ENCODE results near the gene DAB2.

The DAB2 gene

DNA sequence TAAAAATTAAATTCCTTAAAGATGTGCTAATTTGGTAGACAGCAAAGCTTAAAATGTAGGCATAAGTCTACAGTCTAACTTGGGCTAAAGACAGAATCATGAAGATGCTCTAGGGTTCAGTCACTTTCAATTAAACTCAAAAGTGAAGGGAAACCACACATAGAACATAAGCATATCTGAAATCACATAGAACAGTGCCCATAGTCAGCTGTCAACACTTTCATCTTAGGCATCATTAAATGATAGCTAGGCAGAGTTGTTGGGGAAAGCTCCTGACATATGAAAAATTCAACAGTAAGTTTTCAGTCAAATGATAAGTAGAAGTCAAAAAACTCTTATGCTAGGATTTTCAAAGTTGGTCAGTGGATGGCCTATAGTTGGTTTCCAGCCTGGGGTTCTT is 11.0 kb downstream of the DAB2 start:
- ChIA-PET CTCF (interaction anchor here (0.6 to 1.4 kb wide), 5 partner anchors 11 to 197 kb away, joined by 3 to 10 read pairs (median 3); partner anchors contain the start of gene DAB2), POLR2A (interaction anchor here (1.8 kb wide), 1 partner anchor 11 kb away, joined by 5 read pairs; the partner anchor contains the start of gene DAB2)
- H3K4me1 ChIP-seq (ENCODE audit: control insufficient read depth, insufficient read depth, low read length): 0 out of 2 replicates have a peak, but pooled peaks cover 3% of the 10 kb centered on the region
- no peaks in the 10 kb centered on the region for H3K36me3 ChIP-seq (ENCODE audit: control insufficient read depth in 2 of 2, insufficient read depth in 1 of 2, low read length in 2 of 2)
- TF ChIP-seq ZNF202 (tag by site-specific recombination; IDR thresholded peaks at IDR 0.05; ENCODE audit: borderline replicate concordance) (no peak), ZNF76 (tag by site-specific recombination; IDR thresholded peaks at IDR 0.05; ENCODE audit: borderline replicate concordance, low read depth) (no peak), ZNF426 (tag by site-specific recombination; IDR thresholded peaks at IDR 0.05) (no peak)
- H3K27ac ChIP-seq (ENCODE audit: extremely low read depth, low read depth, low read length): no peak overlapping the region
- no peak overlapping the region for H3K4me3 ChIP-seq (ENCODE audit: low read depth, low read length)
- no peaks in the 10 kb centered on the region for H3K9me3 ChIP-seq (ENCODE audit: control insufficient read depth, insufficient read depth, low read depth, low read length)

DNA sequence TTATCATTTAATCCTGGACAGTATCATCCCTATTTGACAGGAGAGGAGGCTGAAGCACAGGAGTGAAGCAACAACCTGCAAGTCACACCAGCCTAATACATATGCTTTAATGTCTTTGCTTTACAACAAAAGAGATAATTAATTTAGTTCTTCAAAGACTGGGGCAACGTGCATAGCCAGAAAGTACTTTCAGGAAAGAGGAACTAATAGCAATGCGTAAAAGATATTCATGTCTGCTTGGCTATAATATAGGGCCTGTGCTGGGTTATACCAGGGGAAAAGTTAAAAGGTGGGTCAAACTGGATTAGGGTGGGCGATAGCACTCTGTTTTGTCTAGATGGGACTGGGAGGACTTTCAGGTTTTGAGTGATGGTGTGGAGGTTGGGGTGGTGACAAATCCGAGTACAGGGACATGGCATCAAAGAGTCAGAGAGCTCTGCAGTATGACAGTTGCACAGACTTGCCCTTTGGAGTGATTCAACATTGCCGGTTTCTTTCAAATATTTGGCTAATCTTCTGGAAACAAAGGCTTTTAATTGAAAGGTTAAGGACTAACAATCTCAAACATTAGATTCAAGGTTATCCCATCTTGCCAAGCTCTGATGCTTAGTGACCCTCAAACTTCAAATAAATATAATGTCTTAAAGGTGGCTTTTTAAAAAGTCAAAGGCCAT is 11.9 kb downstream of the DAB2 start:
- CTCF ChIA-PET: interaction anchor here (0.5 to 1.4 kb wide), 5 partner anchors 12 to 1141 kb away, joined by 3 to 10 read pairs (median 3); partner anchors contain the start of gene DAB2
- 0 out of 2 replicates have a peak, but pooled peaks cover 3% of the 10 kb centered on the region for H3K4me1 ChIP-seq (ENCODE audit: control insufficient read depth, insufficient read depth, low read length)
- no peaks in the 10 kb centered on the region for H3K9me3 ChIP-seq (ENCODE audit: control insufficient read depth, insufficient read depth, low read depth, low read length)
- TF ChIP-seq, protein P1, sequence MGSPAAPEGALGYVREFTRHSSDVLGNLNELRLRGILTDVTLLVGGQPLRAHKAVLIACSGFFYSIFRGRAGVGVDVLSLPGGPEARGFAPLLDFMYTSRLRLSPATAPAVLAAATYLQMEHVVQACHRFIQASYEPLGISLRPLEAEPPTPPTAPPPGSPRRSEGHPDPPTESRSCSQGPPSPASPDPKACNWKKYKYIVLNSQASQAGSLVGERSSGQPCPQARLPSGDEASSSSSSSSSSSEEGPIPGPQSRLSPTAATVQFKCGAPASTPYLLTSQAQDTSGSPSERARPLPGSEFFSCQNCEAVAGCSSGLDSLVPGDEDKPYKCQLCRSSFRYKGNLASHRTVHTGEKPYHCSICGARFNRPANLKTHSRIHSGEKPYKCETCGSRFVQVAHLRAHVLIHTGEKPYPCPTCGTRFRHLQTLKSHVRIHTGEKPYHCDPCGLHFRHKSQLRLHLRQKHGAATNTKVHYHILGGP (tag by site-specific recombination; IDR thresholded peaks at IDR 0.05): no peak
- TF ChIP-seq ZNF843 (tag by site-specific recombination; IDR thresholded peaks at IDR 0.05) (no peak), ZNF221 (tag by site-specific recombination; IDR thresholded peaks at IDR 0.05; ENCODE audit: borderline replicate concordance) (no peak), MEIS1 (CRISPR knock-in tag; IDR thresholded peaks at IDR 0.05; ENCODE audit: borderline replicate concordance) (no peak), ZNF341 (tag by site-specific recombination; IDR thresholded peaks at IDR 0.05; ENCODE audit: low read depth) (no peak), ZFP37 (tag by site-specific recombination; IDR thresholded peaks at IDR 0.05) (no peak), FEZF1 (tag by site-specific recombination; IDR thresholded peaks at IDR 0.05) (no peak), ZNF292 (tag by site-specific recombination; IDR thresholded peaks at IDR 0.05; ENCODE audit: borderline replicate concordance, low read depth) (no peak), ZNF169 (tag by site-specific recombination; IDR thresholded peaks at IDR 0.05) (no peak), ZSCAN16 (tag by site-specific recombination; IDR thresholded peaks at IDR 0.05) (no peak), ZNF239 (tag by site-specific recombination; IDR thresholded peaks at IDR 0.05) (no peak), ZNF560 (tag by site-specific recombination; IDR thresholded peaks at IDR 0.05; ENCODE audit: borderline replicate concordance) (no peak), ZNF211 (tag by site-specific recombination; IDR thresholded peaks at IDR 0.05; ENCODE audit: low read depth) (no peak)
- TF ChIP-seq, protein P2, sequence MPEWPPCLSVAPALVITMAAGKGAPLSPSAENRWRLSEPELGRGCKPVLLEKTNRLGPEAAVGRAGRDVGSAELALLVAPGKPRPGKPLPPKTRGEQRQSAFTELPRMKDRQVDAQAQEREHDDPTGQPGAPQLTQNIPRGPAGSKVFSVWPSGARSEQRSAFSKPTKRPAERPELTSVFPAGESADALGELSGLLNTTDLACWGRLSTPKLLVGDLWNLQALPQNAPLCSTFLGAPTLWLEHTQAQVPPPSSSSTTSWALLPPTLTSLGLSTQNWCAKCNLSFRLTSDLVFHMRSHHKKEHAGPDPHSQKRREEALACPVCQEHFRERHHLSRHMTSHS (tag by site-specific recombination; IDR thresholded peaks at IDR 0.05): no peak
- no peak overlapping the region for H3K4me3 ChIP-seq (ENCODE audit: low read depth, low read length)
- H3K36me3 ChIP-seq (ENCODE audit: control insufficient read depth in 2 of 2, insufficient read depth in 1 of 2, low read length in 2 of 2): no peaks in the 10 kb centered on the region
- no peak overlapping the region for H3K27ac ChIP-seq (ENCODE audit: extremely low read depth, low read depth, low read length)
- POLR2A ChIA-PET: no interaction called here

DNA sequence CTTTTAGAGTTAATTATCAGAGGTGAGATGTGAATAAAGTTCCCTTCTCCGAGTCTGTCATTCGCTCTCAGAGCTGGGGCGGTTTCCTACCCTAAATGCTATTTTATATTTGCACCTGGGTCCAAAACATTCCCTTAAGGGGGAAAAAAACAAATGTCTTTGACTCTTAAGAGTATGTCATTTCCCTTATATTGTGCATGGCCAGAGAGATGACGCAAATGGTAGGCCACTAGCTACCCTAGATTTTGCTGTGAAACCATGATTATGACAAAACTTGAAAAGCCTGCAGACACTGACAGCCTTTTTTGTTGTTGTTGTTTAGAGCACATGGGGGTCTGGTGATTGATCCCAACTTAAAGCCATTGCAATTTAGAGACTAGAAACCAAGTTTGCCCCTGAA is 12.8 kb downstream of the DAB2 start:
- H3K4me3 ChIP-seq (ENCODE audit: low read depth, low read length): no peak overlapping the region
- ChIA-PET POLR2A (no interaction called here), CTCF (no interaction called here)
- H3K4me1 ChIP-seq (ENCODE audit: control insufficient read depth, insufficient read depth, low read length): 0 out of 2 replicates have a peak, but pooled peaks cover 3% of the 10 kb centered on the region
- no peaks in the 10 kb centered on the region for H3K36me3 ChIP-seq (ENCODE audit: control insufficient read depth in 2 of 2, insufficient read depth in 1 of 2, low read length in 2 of 2)
- H3K27ac ChIP-seq (ENCODE audit: extremely low read depth, low read depth, low read length): no peak overlapping the region
- H3K9me3 ChIP-seq (ENCODE audit: control insufficient read depth, insufficient read depth, low read depth, low read length): no peaks in the 10 kb centered on the region
- TF ChIP-seq, protein P3, sequence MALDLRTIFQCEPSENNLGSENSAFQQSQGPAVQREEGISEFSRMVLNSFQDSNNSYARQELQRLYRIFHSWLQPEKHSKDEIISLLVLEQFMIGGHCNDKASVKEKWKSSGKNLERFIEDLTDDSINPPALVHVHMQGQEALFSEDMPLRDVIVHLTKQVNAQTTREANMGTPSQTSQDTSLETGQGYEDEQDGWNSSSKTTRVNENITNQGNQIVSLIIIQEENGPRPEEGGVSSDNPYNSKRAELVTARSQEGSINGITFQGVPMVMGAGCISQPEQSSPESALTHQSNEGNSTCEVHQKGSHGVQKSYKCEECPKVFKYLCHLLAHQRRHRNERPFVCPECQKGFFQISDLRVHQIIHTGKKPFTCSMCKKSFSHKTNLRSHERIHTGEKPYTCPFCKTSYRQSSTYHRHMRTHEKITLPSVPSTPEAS (tag by site-specific recombination; IDR thresholded peaks at IDR 0.05): no peak
- no peak for TF ChIP-seq ZBTB7A (tag by site-specific recombination; IDR thresholded peaks at IDR 0.05; ENCODE audit: low read depth)
- no peak for TF ChIP-seq ZNF335 (tag by site-specific recombination; conservative IDR thresholded peaks at IDR 0.05)
- TF ChIP-seq, protein P4, sequence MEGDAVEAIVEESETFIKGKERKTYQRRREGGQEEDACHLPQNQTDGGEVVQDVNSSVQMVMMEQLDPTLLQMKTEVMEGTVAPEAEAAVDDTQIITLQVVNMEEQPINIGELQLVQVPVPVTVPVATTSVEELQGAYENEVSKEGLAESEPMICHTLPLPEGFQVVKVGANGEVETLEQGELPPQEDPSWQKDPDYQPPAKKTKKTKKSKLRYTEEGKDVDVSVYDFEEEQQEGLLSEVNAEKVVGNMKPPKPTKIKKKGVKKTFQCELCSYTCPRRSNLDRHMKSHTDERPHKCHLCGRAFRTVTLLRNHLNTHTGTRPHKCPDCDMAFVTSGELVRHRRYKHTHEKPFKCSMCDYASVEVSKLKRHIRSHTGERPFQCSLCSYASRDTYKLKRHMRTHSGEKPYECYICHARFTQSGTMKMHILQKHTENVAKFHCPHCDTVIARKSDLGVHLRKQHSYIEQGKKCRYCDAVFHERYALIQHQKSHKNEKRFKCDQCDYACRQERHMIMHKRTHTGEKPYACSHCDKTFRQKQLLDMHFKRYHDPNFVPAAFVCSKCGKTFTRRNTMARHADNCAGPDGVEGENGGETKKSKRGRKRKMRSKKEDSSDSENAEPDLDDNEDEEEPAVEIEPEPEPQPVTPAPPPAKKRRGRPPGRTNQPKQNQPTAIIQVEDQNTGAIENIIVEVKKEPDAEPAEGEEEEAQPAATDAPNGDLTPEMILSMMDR (tag by site-specific recombination; IDR thresholded peaks at IDR 0.05): no peak
- no peak for TF ChIP-seq ZNF544 (tag by site-specific recombination; IDR thresholded peaks at IDR 0.05)
- TF ChIP-seq, protein P5, sequence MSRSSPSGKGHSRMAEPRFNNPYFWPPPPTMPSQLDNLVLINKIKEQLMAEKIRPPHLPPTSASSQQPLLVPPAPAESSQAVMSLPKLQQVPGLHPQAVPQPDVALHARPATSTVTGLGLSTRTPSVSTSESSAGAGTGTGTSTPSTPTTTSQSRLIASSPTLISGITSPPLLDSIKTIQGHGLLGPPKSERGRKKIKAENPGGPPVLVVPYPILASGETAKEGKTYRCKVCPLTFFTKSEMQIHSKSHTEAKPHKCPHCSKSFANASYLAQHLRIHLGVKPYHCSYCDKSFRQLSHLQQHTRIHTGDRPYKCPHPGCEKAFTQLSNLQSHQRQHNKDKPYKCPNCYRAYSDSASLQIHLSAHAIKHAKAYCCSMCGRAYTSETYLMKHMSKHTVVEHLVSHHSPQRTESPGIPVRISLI (tag by site-specific recombination; IDR thresholded peaks at IDR 0.05): no peak
- TF ChIP-seq ZNF133 (tag by site-specific recombination; IDR thresholded peaks at IDR 0.05): no peak
- no peak for TF ChIP-seq ZNF121 (tag by site-specific recombination; IDR thresholded peaks at IDR 0.05)
- TF ChIP-seq ZNF560 (tag by site-specific recombination; IDR thresholded peaks at IDR 0.05; ENCODE audit: borderline replicate concordance): no peak

All from HEK293 (cell line).